Subcutaneous abdominal adipose tissue (tissue), 5 donors: ENCODE measurements around the gene GMDS.

Experiments used
- H3K27ac ChIP-seq: one replicate; pipeline ENCODE4 v1.7.0; 2013; ENCODE audit warnings: low read depth, mild to moderate bottlenecking, inconsistent platforms, low read length, moderate library complexity
- H3K27me3 ChIP-seq, 5 donors: one replicate each; pipeline ENCODE4 v1.7.0; 2013; ENCODE audit warnings: low read length in 5 of 5, inconsistent platforms in 1 of 5; ENCODE audit not compliant: control insufficient read depth in 5 of 5, insufficient read depth in 4 of 5
- H3K36me3 ChIP-seq, 5 donors: one replicate each; pipeline ENCODE4 v1.7.0; 2013; ENCODE audit warnings: low read length in 5 of 5; ENCODE audit not compliant: control insufficient read depth in 5 of 5, insufficient read depth in 5 of 5
- H3K4me1 ChIP-seq, 5 donors: one replicate each; pipeline ENCODE4 v1.7.0; 2013; ENCODE audit warnings: low read length in 5 of 5, mild to moderate bottlenecking in 3 of 5, moderate library complexity in 1 of 5; ENCODE audit not compliant: control insufficient read depth in 5 of 5, insufficient read depth in 5 of 5
- H3K4me3 ChIP-seq, 5 donors: one replicate each; pipeline ENCODE4 v1.7.0; 2013; ENCODE audit warnings: low read length in 5 of 5, low read depth in 1 of 5
- H3K9ac ChIP-seq, 5 donors: one replicate each; pipeline ENCODE4 v1.7.0; 2013; ENCODE audit warnings: low read length in 5 of 5, mild to moderate bottlenecking in 4 of 5, moderate library complexity in 3 of 5
- H3K9me3 ChIP-seq, 5 donors: one replicate each; pipeline ENCODE4 v1.7.0; 2013; ENCODE audit warnings: low read length in 5 of 5; ENCODE audit not compliant: control insufficient read depth in 5 of 5
- donor health status: healthy.
- donor health status: healthy.
- donor health status: healthy.
- donor health status: healthy.
- donor health status: healthy.

GMDS gene

GRCh38 chr6:1971612-1972011, 273.8 kb downstream of the GMDS start:
- Histone ChIP-seq H3K9me3 (no peaks in the 10 kb centered on the region), H3K9ac (no peak overlapping the region), H3K4me1 (peaks cover 0 to 8% (median 0%) of the 10 kb centered on the region in 5 donors), H3K27ac (no peak overlapping the region), H3K36me3 (no peaks in the 10 kb centered on the region), H3K27me3 (no peaks in the 10 kb centered on the region), H3K4me3 (no peak overlapping the region)

- Histone ChIP-seq H3K9ac (no peak overlapping the region), H3K36me3 (no peaks in the 10 kb centered on the region), H3K27ac (no peak overlapping the region), H3K4me3 (no peak overlapping the region), H3K9me3 (no peaks in the 10 kb centered on the region), H3K27me3 (no peaks in the 10 kb centered on the region), H3K4me1 (peaks cover 0 to 8% (median 0%) of the 10 kb centered on the region in 5 donors)
These were observed 275.2 kb downstream of the GMDS start for GRCh38 chr6:1970151-1970561.

GRCh38 chr6:1966713-1967112, 278.7 kb downstream of the GMDS start:
- Histone ChIP-seq H3K27me3 (no peaks in the 10 kb centered on the region), H3K27ac (no peak overlapping the region), H3K36me3 (no peaks in the 10 kb centered on the region)

GRCh38 chr6:1965596-1966224, 279.7 kb downstream of the GMDS start:
- no peaks in the 10 kb centered on the region for H3K9me3 ChIP-seq
- no peak overlapping the region for H3K27ac ChIP-seq
- no peaks in the 10 kb centered on the region for H3K27me3 ChIP-seq
- H3K9ac ChIP-seq, result no peak overlapping the region
- H3K4me3 ChIP-seq, result no peak overlapping the region
- no peaks in the 10 kb centered on the region for H3K36me3 ChIP-seq
- H3K4me1 ChIP-seq, result peaks cover 0 to 8% (median 0%) of the 10 kb centered on the region in 5 donors

More at GRCh38 chr6:1966713-1967112, 278.7 kb downstream of the GMDS start:
- Histone ChIP-seq H3K9ac (no peak overlapping the region), H3K9me3 (no peaks in the 10 kb centered on the region), H3K4me3 (no peak overlapping the region), H3K4me1 (peaks cover 0 to 8% (median 0%) of the 10 kb centered on the region in 5 donors)

GRCh38 chr6:1963596-1963995, 281.8 kb downstream of the GMDS start:
- Histone ChIP-seq H3K36me3 (no peaks in the 10 kb centered on the region), H3K9me3 (no peaks in the 10 kb centered on the region), H3K4me3 (no peak overlapping the region), H3K9ac (no peak overlapping the region), H3K27me3 (no peaks in the 10 kb centered on the region), H3K27ac (no peak overlapping the region), H3K4me1 (no peaks in the 10 kb centered on the region)

GRCh38 chr6:1962201-1962600, 283.2 kb downstream of the GMDS start:
- H3K9me3 ChIP-seq, result no peaks in the 10 kb centered on the region
- no peaks in the 10 kb centered on the region for H3K4me1 ChIP-seq
- H3K36me3 ChIP-seq, result no peaks in the 10 kb centered on the region
- no peak overlapping the region for H3K4me3 ChIP-seq
- no peak overlapping the region for H3K27ac ChIP-seq
- no peaks in the 10 kb centered on the region for H3K27me3 ChIP-seq
- no peak overlapping the region for H3K9ac ChIP-seq

- H3K9me3 ChIP-seq, result no peaks in the 10 kb centered on the region
- H3K27me3 ChIP-seq, result no peaks in the 10 kb centered on the region
- H3K4me1 ChIP-seq, result no peaks in the 10 kb centered on the region
- no peak overlapping the region for H3K9ac ChIP-seq
- no peak overlapping the region for H3K27ac ChIP-seq
- H3K36me3 ChIP-seq, result no peaks in the 10 kb centered on the region
- no peak overlapping the region for H3K4me3 ChIP-seq
These were observed 284.8 kb downstream of the GMDS start for GRCh38 chr6:1960486-1961142.

- H3K27me3 ChIP-seq, result no peaks in the 10 kb centered on the region
- no peak overlapping the region for H3K9ac ChIP-seq
- H3K36me3 ChIP-seq, result no peaks in the 10 kb centered on the region
- no peaks in the 10 kb centered on the region for H3K4me1 ChIP-seq
- no peak overlapping the region for H3K4me3 ChIP-seq
- no peak overlapping the region for H3K27ac ChIP-seq
- H3K9me3 ChIP-seq, result no peaks in the 10 kb centered on the region
These were observed 287.1 kb downstream of the GMDS start for GRCh38 chr6:1958257-1958656.

GRCh38 chr6:1957746-1958145, 287.7 kb downstream of the GMDS start:
- H3K36me3 ChIP-seq, result no peaks in the 10 kb centered on the region
- H3K4me1 ChIP-seq, result no peaks in the 10 kb centered on the region
- no peaks in the 10 kb centered on the region for H3K9me3 ChIP-seq
- no peak overlapping the region for H3K4me3 ChIP-seq
- no peak overlapping the region for H3K27ac ChIP-seq
- H3K27me3 ChIP-seq, result no peaks in the 10 kb centered on the region
- no peak overlapping the region for H3K9ac ChIP-seq

- no peaks in the 10 kb centered on the region for H3K36me3 ChIP-seq
- no peak overlapping the region for H3K4me3 ChIP-seq
- H3K9ac ChIP-seq, result no peak overlapping the region
- H3K27ac ChIP-seq, result no peak overlapping the region
- no peaks in the 10 kb centered on the region for H3K27me3 ChIP-seq
- H3K4me1 ChIP-seq, result peaks cover 0 to 13% (median 8%) of the 10 kb centered on the region in 5 donors
- H3K9me3 ChIP-seq, result no peaks in the 10 kb centered on the region
These were observed 292.6 kb downstream of the GMDS start for GRCh38 chr6:1952740-1953360.
